GM12873 (cell line): Measurements from ENCODE around the gene TBL1X.

Experiments
- TF ChIP-seq, protein P1 (sequence below): IDR thresholded peaks from 2 replicates; pipeline ENCODE4 v1.5.1; 2012; ENCODE audit warnings: low read depth, mild to moderate bottlenecking, moderate library complexity, low read length, control low read depth; ENCODE audit not compliant: insufficient read depth; ENCODE audit errors: missing control alignments

The TBL1X gene

DNA sequence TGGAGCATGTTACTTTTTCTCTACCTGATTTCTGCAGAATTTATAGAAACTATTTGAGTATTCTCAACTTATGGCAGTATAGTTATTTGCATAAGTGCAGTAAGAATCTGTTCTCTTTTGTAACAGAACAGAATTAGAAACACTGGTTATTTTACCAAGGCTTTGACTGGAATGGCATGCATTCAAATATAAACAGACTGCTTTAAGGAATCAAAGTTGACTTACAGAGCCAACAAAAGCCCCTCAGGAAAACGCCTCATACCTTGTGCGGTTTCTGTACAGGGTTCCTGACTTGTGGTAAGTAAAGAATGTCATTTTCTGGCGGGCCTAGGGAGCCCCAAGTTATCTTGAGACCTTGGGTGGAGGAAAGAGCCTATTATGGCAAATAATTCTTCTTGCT, 203.7 kb downstream of the TBL1X start:
- TF ChIP-seq, protein P1, sequence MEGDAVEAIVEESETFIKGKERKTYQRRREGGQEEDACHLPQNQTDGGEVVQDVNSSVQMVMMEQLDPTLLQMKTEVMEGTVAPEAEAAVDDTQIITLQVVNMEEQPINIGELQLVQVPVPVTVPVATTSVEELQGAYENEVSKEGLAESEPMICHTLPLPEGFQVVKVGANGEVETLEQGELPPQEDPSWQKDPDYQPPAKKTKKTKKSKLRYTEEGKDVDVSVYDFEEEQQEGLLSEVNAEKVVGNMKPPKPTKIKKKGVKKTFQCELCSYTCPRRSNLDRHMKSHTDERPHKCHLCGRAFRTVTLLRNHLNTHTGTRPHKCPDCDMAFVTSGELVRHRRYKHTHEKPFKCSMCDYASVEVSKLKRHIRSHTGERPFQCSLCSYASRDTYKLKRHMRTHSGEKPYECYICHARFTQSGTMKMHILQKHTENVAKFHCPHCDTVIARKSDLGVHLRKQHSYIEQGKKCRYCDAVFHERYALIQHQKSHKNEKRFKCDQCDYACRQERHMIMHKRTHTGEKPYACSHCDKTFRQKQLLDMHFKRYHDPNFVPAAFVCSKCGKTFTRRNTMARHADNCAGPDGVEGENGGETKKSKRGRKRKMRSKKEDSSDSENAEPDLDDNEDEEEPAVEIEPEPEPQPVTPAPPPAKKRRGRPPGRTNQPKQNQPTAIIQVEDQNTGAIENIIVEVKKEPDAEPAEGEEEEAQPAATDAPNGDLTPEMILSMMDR: no peak

DNA sequence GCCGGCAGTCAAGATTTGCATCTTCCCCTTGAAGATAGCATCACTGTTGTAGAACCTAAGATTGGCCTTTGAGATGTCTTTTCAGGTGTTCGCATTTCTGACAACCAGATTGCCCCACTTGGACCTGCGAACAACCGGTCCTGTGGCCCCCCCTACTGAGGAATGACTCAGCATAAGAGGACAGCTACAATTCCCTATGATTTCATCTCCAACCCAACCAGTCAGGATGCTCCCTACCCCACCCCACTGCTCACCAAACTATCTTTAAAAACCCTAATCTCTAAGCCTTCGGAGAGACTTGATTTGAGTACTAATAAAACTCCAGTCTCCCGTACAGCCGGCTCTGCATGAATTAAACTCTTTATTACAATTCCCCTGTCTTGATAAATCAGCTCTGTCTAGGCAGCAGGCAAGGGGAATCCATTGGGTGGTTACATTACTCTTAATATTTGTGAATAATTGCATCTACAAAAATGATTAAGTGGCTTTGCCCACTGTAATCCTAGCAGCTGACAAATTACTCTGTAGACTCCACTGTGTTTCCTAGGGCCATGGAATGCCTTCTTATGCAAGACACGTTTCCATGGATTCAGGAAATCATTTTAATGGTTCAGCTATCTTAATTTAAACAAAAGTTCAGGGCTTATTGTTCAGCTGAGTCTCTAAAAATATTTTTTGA, 205.4 kb downstream of the TBL1X start:
- TF ChIP-seq, protein P1: no peak

DNA sequence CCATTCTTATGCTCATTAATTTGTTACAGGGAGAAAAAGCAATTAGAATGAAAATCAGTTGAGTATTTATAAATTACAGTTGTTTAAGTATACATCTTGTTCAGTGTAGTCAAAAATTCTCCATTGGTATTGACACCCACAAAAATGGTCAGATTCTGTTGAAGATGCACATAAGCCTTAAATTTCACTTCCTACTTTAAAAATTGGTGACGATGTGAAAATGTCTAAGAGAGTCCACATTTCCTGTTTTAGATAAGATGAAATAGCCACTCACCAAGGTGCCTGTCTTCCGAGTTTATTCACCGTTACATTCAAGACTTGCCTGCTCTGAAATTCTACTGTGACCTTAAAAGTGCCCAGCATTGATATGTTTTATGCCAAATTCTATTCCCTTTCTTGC, 207.1 kb downstream of the TBL1X start:
- TF ChIP-seq, protein P1: no peak

DNA sequence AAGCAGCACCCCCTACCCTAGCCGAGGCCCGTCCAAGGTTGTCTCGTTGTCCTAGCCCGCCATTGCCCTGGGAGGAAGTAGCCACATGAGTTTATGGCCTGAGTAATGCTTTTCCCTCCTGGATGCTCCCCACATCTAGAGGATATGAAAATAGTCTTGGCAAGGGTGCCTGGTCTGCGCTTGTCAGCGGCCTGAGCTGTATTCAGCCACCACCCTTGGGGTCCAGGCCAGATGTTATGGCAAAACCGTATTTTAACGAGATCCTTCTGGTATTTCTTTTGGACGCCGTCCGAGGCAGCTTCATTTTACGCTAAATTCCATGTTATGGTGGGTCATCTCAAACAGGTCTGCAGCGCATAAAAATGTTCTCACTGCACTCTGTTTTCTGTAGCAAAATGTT, 211.4 kb downstream of the TBL1X start:
- TF ChIP-seq, protein P1: no peak

DNA sequence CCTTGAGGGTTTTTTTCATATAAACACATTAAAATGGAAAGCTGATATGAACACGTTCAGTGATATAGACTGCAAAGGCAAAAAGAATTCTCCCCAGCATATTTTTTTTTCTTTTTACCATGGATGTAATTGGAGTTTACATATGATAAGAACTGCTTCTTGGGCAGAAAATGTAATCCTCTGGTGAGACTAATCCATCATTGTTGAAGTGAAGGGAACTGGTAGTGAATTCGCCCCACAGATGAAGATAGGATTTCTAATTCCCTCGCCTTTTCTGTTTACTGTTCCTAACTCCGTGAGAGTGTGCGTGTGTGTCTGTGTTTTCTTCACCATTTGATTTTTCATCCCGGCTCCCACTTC, 211.9 kb downstream of the TBL1X start:
- TF ChIP-seq, protein P1: no peak

DNA sequence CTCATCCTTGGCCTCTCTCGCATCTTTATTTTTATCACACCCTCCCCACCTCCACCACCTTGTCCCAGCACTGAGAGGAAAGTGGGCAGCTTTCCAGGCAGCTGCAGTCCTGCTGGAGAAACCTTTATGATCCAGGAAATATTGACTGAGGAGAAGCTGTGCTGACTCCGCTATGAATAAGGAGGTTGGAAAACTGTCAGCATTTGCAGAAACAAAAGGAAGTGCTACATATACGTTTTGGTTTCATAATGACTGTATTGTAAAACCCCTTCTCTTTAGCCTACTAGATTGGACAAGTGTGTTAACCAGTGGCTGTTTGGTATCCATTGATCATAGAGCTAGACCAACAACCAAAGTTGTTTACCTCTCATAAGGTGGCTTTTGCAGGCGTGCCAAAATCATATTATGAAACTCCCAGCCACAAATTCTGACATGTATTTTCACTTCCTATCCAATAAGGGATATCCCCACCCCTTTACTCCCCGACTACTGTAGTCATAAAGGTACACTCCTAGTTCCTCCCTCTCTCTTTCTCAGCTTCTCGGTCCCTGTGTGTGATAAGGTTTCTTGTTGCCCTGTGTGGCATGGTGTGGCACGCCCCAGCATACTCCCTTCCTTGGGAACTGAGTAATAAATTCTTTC, 212.4 kb downstream of the TBL1X start:
- TF ChIP-seq, protein P1: no peak

DNA sequence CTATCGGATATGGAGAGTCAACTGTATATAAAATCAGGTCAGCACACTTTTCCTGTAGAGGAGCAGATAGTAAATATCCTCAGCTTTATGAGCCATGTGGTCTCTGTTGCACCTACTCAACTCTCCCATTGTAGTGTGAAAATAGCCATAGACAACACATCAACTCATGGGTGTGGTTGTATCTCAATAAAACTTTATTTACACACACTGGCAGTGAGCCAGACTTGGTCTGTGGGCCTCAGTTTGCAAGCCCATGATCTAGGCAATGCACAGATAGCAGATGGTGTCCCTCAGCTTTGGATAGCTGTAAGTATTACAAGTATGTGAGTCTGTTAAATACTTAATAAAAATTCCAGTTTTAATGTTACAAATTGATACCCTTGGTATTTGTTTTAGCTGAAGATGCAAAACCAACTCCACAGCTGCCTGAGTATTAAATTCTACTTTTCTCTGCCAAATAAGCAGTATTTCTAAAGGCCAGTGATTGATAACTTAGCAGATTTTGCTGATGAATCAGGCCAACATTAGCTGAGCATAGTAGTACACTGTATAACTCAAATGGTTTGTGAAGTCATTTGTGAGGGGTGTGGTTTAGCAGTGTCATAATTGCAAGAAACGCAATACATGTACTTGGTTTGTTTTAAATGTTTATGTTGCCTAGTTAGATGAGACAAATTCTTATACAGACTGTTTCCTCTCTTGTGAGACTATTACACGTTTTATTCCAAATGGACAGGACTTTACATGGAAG, 213.5 kb downstream of the TBL1X start:
- TF ChIP-seq, protein P1: no peak
